Memory B cell (primary cell): ENCODE results near the gene ERFL.

Source experiments
- ATAC-seq: fragments of 150-1000 bp; cut with Tn5 transposase; 2 replicates; pipeline ENCODE4 v1.10.0; 2021; ENCODE audit warnings: low read depth, mild to moderate bottlenecking, moderate library complexity
- DNase-seq, 2 donors: peaks; one replicate each; pipeline ENCODE4 v3.0.0; 2022; ENCODE audit warnings: low spot score in 2 of 2
- H3K27ac Mint-ChIP-seq: one replicate; pipeline ENCODE4 v1.8.0; 2022; ENCODE audit warnings: mild to moderate bottlenecking, moderate library complexity, mixed read lengths
- H3K27me3 Mint-ChIP-seq: one replicate; pipeline ENCODE4 v1.8.0; 2022; ENCODE audit warnings: mixed read lengths
- H3K36me3 Mint-ChIP-seq: one replicate; pipeline ENCODE4 v1.8.0; 2022; ENCODE audit warnings: mild to moderate bottlenecking, mixed read lengths
- H3K4me1 Mint-ChIP-seq: one replicate; pipeline ENCODE4 v1.8.0; 2022; ENCODE audit warnings: mixed read lengths
- H3K4me3 Mint-ChIP-seq: one replicate; pipeline ENCODE4 v1.8.0; 2022; ENCODE audit warnings: mild to moderate bottlenecking, moderate library complexity, mixed read lengths
- H3K9me3 Mint-ChIP-seq: one replicate; pipeline ENCODE4 v1.8.0; 2022; ENCODE audit warnings: mixed read lengths

Gene ERFL

GRCh38 chr19:41895745-41896580 lies 32.3 kb downstream of the ERFL start:
- peak; percentile 32 for ATAC-seq
- H3K36me3 Mint-ChIP-seq, result peaks cover 35% of the 10 kb centered on the region
- no peak overlapping the region for H3K4me3 Mint-ChIP-seq
- no peaks in the 10 kb centered on the region for H3K9me3 Mint-ChIP-seq
- peaks cover 23% of the 10 kb centered on the region for H3K4me1 Mint-ChIP-seq
- DNase-seq, result no peak
- H3K27ac Mint-ChIP-seq, result peak overlapping the region; percentile 67
- H3K27me3 Mint-ChIP-seq, result no peaks in the 10 kb centered on the region

- Mint-ChIP-seq H3K9me3 (no peaks in the 10 kb centered on the region), H3K4me1 (peaks cover 25% of the 10 kb centered on the region), H3K36me3 (peaks cover 36% of the 10 kb centered on the region), H3K27me3 (no peaks in the 10 kb centered on the region), H3K4me3 (no peak overlapping the region), H3K27ac (peak overlapping the region; percentile 67)
- ATAC-seq (no peak), DNase-seq (no peak)
Observed at GRCh38 chr19:41894350-41894749, 33.9 kb downstream of the ERFL start.

- Mint-ChIP-seq H3K36me3 (peaks cover 35% of the 10 kb centered on the region), H3K27ac (peak overlapping the region; percentile 67), H3K4me1 (peaks cover 24% of the 10 kb centered on the region), H3K27me3 (no peaks in the 10 kb centered on the region), H3K9me3 (no peaks in the 10 kb centered on the region), H3K4me3 (no peak overlapping the region)
- ATAC-seq, result no peak
- no peak for DNase-seq
Observed at GRCh38 chr19:41893899-41894298, 34.4 kb downstream of the ERFL start.

GRCh38 chr19:41892173-41892902 lies 35.9 kb downstream of the ERFL start:
- peaks cover 30% of the 10 kb centered on the region for H3K4me1 Mint-ChIP-seq
- H3K27me3 Mint-ChIP-seq, result no peaks in the 10 kb centered on the region
- no peak overlapping the region for H3K4me3 Mint-ChIP-seq
- H3K36me3 Mint-ChIP-seq, result peaks cover 33% of the 10 kb centered on the region
- no peak for ATAC-seq
- no peak overlapping the region for H3K27ac Mint-ChIP-seq
- no peaks in the 10 kb centered on the region for H3K9me3 Mint-ChIP-seq
- DNase-seq, result no peak

GRCh38 chr19:41890936-41891335 lies 37.3 kb downstream of the ERFL start:
- H3K27ac Mint-ChIP-seq, result no peak overlapping the region
- H3K9me3 Mint-ChIP-seq, result no peaks in the 10 kb centered on the region
- H3K36me3 Mint-ChIP-seq, result peaks cover 30% of the 10 kb centered on the region
- DNase-seq (no peak), ATAC-seq (no peak)
- H3K4me1 Mint-ChIP-seq, result peaks cover 41% of the 10 kb centered on the region
- H3K27me3 Mint-ChIP-seq, result no peaks in the 10 kb centered on the region
- no peak overlapping the region for H3K4me3 Mint-ChIP-seq

DNA sequence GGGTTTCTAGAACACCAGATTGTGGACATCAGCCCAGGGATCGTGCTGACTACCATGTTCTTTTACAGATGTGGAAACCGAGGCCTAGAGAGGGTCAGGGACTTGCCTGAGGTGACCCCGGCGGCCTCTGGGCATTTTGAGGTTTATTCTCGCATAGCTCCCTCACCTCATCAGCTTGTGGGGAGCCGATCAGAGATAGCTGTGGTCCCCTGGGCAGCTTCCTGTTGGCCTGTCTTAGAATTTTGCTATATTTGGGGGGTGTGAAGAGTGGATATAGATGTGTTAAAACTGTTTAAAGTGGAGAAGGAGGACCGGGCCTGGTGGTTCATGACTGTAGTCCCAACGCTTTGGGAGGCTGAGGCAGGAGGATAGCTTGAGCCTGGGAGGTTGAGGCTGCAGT lies 38.4 kb downstream of the ERFL start:
- no peak for ATAC-seq
- H3K36me3 Mint-ChIP-seq, result peaks cover 24% of the 10 kb centered on the region
- H3K4me1 Mint-ChIP-seq, result peaks cover 42% of the 10 kb centered on the region

DNA sequence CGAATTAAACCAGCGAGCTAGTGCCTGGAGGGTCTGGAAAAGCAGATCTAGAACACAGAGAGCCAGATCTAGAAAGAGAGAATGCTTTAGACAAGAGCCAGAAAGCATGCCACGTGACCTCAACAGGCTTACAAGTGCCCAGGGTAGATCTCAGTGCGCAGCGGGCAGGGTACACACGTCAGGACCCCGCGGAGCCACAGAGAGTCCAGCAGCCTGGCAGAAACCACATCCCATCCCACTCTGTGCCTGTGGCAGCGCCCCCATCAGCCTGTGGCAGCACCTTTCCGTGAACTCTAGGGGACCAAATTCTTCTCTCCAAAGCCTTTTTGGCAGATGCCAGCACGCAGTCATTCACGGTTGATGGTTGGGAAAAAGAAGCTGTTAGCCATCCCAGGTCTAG lies 39.3 kb downstream of the ERFL start:
- Mint-ChIP-seq H3K4me3 (no peak overlapping the region), H3K27ac (no peak overlapping the region), H3K36me3 (peaks cover 22% of the 10 kb centered on the region), H3K4me1 (peaks cover 45% of the 10 kb centered on the region), H3K27me3 (no peaks in the 10 kb centered on the region), H3K9me3 (no peaks in the 10 kb centered on the region)
- DNase-seq (no peak), ATAC-seq (no peak)

More for the DNA sequence above, 38.4 kb downstream of the ERFL start:
- Mint-ChIP-seq H3K4me3 (no peak overlapping the region), H3K9me3 (no peaks in the 10 kb centered on the region), H3K27ac (no peak overlapping the region), H3K27me3 (no peaks in the 10 kb centered on the region)
- no peak for DNase-seq

- Mint-ChIP-seq H3K36me3 (peaks cover 22% of the 10 kb centered on the region), H3K27me3 (no peaks in the 10 kb centered on the region), H3K27ac (peak overlapping the region; percentile 92), H3K4me1 (peaks cover 44% of the 10 kb centered on the region), H3K4me3 (peak overlapping the region; percentile 83), H3K9me3 (no peaks in the 10 kb centered on the region)
- DNase-seq (peak in 1 of 2 donors; percentile 60), ATAC-seq (peak; percentile 21)
Observed at GRCh38 chr19:41887711-41888382, 40.4 kb downstream of the ERFL start.

GRCh38 chr19:41886761-41887710 lies 41.2 kb downstream of the ERFL start:
- peak overlapping the region; percentile 83 for H3K4me3 Mint-ChIP-seq
- H3K27me3 Mint-ChIP-seq, result no peaks in the 10 kb centered on the region
- no peaks in the 10 kb centered on the region for H3K9me3 Mint-ChIP-seq
- no peak for DNase-seq
- peaks cover 28% of the 10 kb centered on the region for H3K36me3 Mint-ChIP-seq
- peak; percentile 13 for ATAC-seq
- peak overlapping the region; percentile 92 for H3K27ac Mint-ChIP-seq
- H3K4me1 Mint-ChIP-seq, result peaks cover 51% of the 10 kb centered on the region

DNA sequence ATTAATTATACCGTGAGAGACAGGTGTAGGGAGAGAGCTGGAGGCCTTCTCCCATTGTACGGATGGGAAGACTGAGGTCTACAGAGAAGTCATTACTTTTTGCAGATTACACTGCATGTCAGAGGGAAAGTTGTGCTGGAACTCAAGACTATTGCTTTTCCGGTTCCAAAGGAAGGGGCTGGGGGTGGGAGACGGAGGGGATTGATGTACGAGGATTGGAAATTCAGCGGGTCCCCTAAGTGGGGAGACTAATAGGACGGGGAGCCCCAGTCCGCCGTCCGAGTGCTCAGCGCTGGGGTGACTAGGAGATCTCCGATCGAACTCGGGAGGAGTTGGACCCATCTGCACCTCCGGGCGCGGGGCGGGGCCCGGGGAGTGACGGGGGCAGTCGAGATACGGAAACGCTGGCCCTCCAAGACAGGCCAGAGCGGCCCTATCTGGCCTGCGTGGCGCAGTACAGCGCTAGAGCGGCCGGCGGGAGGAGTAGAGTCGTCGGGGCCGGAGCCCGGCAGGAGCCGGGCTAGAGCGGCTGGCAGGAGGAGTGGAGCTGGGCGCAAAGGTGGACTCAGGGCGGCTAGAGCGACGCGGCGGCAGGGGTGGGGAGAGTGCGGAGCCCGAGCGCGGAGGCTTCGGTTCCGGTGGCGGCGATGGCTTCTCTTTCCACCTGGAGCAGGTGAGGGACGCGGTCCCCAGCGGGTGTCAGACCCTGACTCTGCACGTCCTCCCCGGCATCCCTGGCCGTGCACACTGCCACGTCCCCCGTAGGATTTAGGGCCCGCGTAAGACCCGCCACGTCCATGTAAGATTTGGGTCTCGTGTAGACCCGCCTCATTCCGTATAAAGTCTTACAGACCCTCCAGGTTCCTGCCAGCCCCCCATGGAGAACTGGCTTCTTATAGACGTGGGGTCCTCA lies 44.2 kb downstream of the ERFL start:
- H3K27ac Mint-ChIP-seq, result peak overlapping the region; percentile 96
- no peaks in the 10 kb centered on the region for H3K27me3 Mint-ChIP-seq
- DNase-seq (peak; percentile 84 to 87), ATAC-seq (peak; percentile 83)
- peaks cover 61% of the 10 kb centered on the region for H3K4me1 Mint-ChIP-seq
- H3K36me3 Mint-ChIP-seq, result peaks cover 37% of the 10 kb centered on the region
- H3K9me3 Mint-ChIP-seq, result no peaks in the 10 kb centered on the region
- H3K4me3 Mint-ChIP-seq, result peak overlapping the region; percentile 98

DNA sequence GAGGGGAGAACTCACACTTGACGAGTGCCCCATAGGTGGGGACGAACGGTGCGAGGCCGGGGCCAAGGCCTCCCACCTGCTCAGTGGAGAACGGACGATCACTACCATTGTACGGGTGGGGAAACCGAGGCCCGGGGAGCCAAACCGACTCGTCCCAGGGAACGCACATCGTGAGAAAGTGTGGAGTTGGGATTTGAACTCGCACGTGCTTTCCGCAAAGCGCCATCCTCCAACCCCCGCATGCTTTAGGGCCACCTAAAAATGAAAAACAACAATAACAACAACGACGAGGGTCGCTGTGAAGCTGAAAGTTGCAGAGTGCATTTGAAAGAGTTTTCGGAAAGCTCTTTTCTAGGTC lies 44.8 kb downstream of the ERFL start:
- DNase-seq, result no peak
- H3K9me3 Mint-ChIP-seq, result no peaks in the 10 kb centered on the region
- peak overlapping the region; percentile 96 for H3K27ac Mint-ChIP-seq
- peaks cover 59% of the 10 kb centered on the region for H3K4me1 Mint-ChIP-seq
- peaks cover 37% of the 10 kb centered on the region for H3K36me3 Mint-ChIP-seq
- no peaks in the 10 kb centered on the region for H3K27me3 Mint-ChIP-seq
- peak overlapping the region; percentile 98 for H3K4me3 Mint-ChIP-seq
- peak; percentile 0 for ATAC-seq

DNA sequence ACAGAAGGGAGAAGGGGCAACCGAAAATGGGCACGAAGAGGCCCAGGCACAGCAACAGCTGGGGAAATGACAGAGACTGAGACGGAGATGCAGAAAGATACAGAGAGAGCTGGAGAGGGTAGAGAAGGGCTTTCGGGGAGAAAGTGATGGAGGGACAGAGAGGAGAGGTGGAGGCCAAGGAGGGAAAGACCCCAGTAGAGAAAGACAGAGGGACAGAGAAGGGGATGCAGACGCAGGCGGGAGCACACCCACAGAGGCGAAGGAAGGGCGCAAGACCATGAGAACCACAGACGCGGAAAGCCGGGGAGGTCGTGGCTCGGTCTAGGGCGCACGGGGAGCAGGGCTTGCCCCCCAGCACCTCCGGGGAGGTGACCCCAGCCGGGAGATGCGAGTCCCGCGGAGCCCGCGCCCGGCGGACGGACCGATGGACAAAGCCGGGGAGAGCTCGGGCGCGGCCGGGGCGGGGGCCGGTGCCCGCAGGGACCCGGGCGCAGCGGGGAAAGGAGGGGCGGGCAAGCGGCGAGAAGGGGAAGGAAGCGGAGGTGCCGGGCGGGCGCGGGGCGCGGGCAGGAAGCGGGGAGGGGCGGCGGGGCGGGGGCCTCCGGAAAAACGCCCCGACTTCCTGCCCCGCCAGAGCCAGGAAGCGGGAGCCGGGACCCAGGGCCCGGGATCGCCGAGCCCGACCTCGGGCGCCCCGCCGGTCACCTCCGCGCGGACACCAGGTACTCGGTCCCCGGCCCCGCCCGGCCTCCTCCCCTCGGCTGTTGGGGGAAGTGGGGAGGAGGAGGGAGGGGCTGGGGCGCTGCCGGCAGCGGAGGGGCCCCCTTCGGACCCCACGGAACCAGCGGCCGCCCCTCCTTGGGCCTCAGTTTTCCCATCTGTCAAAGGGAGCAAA lies 45.4 kb downstream of the ERFL start, which contains the start of gene ARHGEF1:
Gene ARHGEF1 (plus strand): TSS at position 617 of the 895 bp plus-strand sequence. CDS start 4,899 bp downstream, outside the sequence.
- ATAC-seq (peak; percentile 20), DNase-seq (peak; percentile 50 to 74)
- H3K36me3 Mint-ChIP-seq, result peaks cover 40% of the 10 kb centered on the region
- peak within 1 kb of the TSS; percentile 96 for H3K27ac Mint-ChIP-seq
- no peaks in the 10 kb centered on the region for H3K9me3 Mint-ChIP-seq
- H3K27me3 Mint-ChIP-seq, result no peaks in the 10 kb centered on the region
- peak within 1 kb of the TSS; percentile 98 for H3K4me3 Mint-ChIP-seq
- peaks cover 54% of the 10 kb centered on the region for H3K4me1 Mint-ChIP-seq
